ENCODE measurements around the gene CGB7. TPM values are rescaled to one million over a fixed set of nuclear protein-coding genes. Genes with fewer than 3 reads are reported as not detected.

CGB7 gene
- total RNA-seq, 1 experiment from 2014 or later, result 0.04 TPM

GRCh38 chr19:49014870-49015255 lies 42.7 kb downstream of the CGB7 start:
- ChIA-PET POLR2A (ENCODE audit: unreplicated experiment) (no interaction called here), CTCF (no interaction called here)
- H3K36me3 ChIP-seq (ENCODE audit: low read depth, low read length), result no peaks in the 10 kb centered on the region
- no peaks in the 10 kb centered on the region for H4K20me1 ChIP-seq (ENCODE audit: low read length)
- DNase-seq (no peak), ATAC-seq (no peak)
- H2AFZ ChIP-seq (ENCODE audit: low read length), result no peak overlapping the region
- no peaks in the 10 kb centered on the region for H3K27me3 ChIP-seq (ENCODE audit: low read length)
- no peak overlapping the region for H3K27ac ChIP-seq (ENCODE audit: low read length)
- no peaks in the 10 kb centered on the region for H3F3A ChIP-seq (ENCODE audit: low read length, unreplicated experiment)
- no TSS peak for BruUV-seq (replicated peaks)
- no peaks in the 10 kb centered on the region for H3K9me3 ChIP-seq (ENCODE audit: low read length)
- intact Hi-C loops (cut with micrococcal nuclease), result no loop called here
- H3K9me2 ChIP-seq (replicated peaks; ENCODE audit: low read length), result no peaks in the 10 kb centered on the region
- H3K4me1 ChIP-seq (ENCODE audit: insufficient read depth, low read length), result peaks cover 10% of the 10 kb centered on the region; the same call in 1 of the 2 replicates
- no peak for TF ChIP-seq EZH2 (IDR thresholded peaks at IDR 0.05; ENCODE audit: low read length, unreplicated experiment)
- TF ChIP-seq CTCF (conservative IDR thresholded peaks at IDR 0.05; ENCODE audit: low read depth, low read length), result no peak
- no peak for TF ChIP-seq EZH2phosphoT487 (IDR thresholded peaks at IDR 0.05; ENCODE audit: borderline replicate concordance, low read length)
- no peak overlapping the region for H3K9ac ChIP-seq (ENCODE audit: low read length)
- no peak overlapping the region for H3K4me3 ChIP-seq (ENCODE audit: low read length)
- H3K79me2 ChIP-seq (ENCODE audit: low read length), result no peaks in the 10 kb centered on the region
- no peak overlapping the region for H3K4me2 ChIP-seq (ENCODE audit: low read length)

- Histone ChIP-seq H3K4me2 (ENCODE audit: low read length) (no peak overlapping the region), H3K36me3 (ENCODE audit: low read depth, low read length) (peaks cover 3% of the 10 kb centered on the region; the same call in 1 of the 2 replicates), H3K27ac (ENCODE audit: low read length) (no peak overlapping the region), H3K79me2 (ENCODE audit: low read length) (no peaks in the 10 kb centered on the region), H3K9me2 (replicated peaks; ENCODE audit: low read length) (no peaks in the 10 kb centered on the region), H3K9ac (ENCODE audit: low read length) (no peak overlapping the region), H3K27me3 (ENCODE audit: low read length) (no peaks in the 10 kb centered on the region), H2AFZ (ENCODE audit: low read length) (no peak overlapping the region), H4K20me1 (ENCODE audit: low read length) (no peaks in the 10 kb centered on the region), H3K4me1 (ENCODE audit: insufficient read depth, low read length) (peaks cover 7% of the 10 kb centered on the region; the same call in 1 of the 2 replicates), H3K9me3 (ENCODE audit: low read length) (no peaks in the 10 kb centered on the region), H3F3A (ENCODE audit: low read length, unreplicated experiment) (no peaks in the 10 kb centered on the region), H3K4me3 (ENCODE audit: low read length) (no peak overlapping the region)
- ChIA-PET POLR2A (ENCODE audit: unreplicated experiment) (no interaction called here), CTCF (no interaction called here)
- ATAC-seq (no peak), DNase-seq (no peak)
- BruUV-seq (replicated peaks), result no TSS peak
- TF ChIP-seq EZH2 (IDR thresholded peaks at IDR 0.05; ENCODE audit: low read length, unreplicated experiment), result no peak
- TF ChIP-seq CTCF (conservative IDR thresholded peaks at IDR 0.05; ENCODE audit: low read depth, low read length), result no peak
- no peak for TF ChIP-seq EZH2phosphoT487 (IDR thresholded peaks at IDR 0.05; ENCODE audit: borderline replicate concordance, low read length)
- intact Hi-C loops (cut with micrococcal nuclease), result no loop called here
Measured at GRCh38 chr19:49014123-49014869, 43.3 kb downstream of the CGB7 start.

GRCh38 chr19:49011194-49011593 lies 46.4 kb downstream of the CGB7 start:
- H4K20me1 ChIP-seq (ENCODE audit: low read length), result no peaks in the 10 kb centered on the region
- POLR2A ChIA-PET (ENCODE audit: unreplicated experiment), result no interaction called here
- no TSS peak for BruUV-seq (replicated peaks)

More at GRCh38 chr19:49011194-49011593, 46.4 kb downstream of the CGB7 start:
- Histone ChIP-seq H3F3A (ENCODE audit: low read length, unreplicated experiment) (no peaks in the 10 kb centered on the region), H3K4me3 (ENCODE audit: low read length) (no peak overlapping the region), H3K4me2 (ENCODE audit: low read length) (no peak overlapping the region), H3K9ac (ENCODE audit: low read length) (no peak overlapping the region), H3K9me2 (replicated peaks; ENCODE audit: low read length) (no peaks in the 10 kb centered on the region), H3K4me1 (ENCODE audit: insufficient read depth, low read length) (no peaks in the 10 kb centered on the region), H3K36me3 (ENCODE audit: low read depth, low read length) (peaks cover 3% of the 10 kb centered on the region; the same call in 1 of the 2 replicates), H3K9me3 (ENCODE audit: low read length) (no peaks in the 10 kb centered on the region), H3K79me2 (ENCODE audit: low read length) (no peaks in the 10 kb centered on the region), H3K27ac (ENCODE audit: low read length) (no peak overlapping the region), H2AFZ (ENCODE audit: low read length) (no peak overlapping the region), H3K27me3 (ENCODE audit: low read length) (no peaks in the 10 kb centered on the region)
- CTCF ChIA-PET, result no interaction called here
- intact Hi-C loops (cut with micrococcal nuclease), result no loop called here
- no peak for DNase-seq
- TF ChIP-seq CTCF (conservative IDR thresholded peaks at IDR 0.05; ENCODE audit: low read depth, low read length) (no peak), EZH2 (IDR thresholded peaks at IDR 0.05; ENCODE audit: low read length, unreplicated experiment) (no peak)
- no peak for ATAC-seq
